Right lobe of liver (tissue), 6 donors: ENCODE measurements around the gene HEXIM2. TPM values are rescaled to one million over a fixed set of nuclear protein-coding genes. Genes with fewer than 3 reads are reported as not detected.

ENCODE experiments used
- ATAC-seq, 4 donors: fragments of 200-7000 bp; cut with Tn5 transposase; one replicate each; pipeline ENCODE4 v1.9.1; 2020; ENCODE audit warnings: mild to moderate bottlenecking in 4 of 4, moderate library complexity in 4 of 4
- DNase-seq, 3 donors: peaks; one replicate each; pipeline ENCODE4 v3.0.0-alpha.2; 2020
- H3K27ac ChIP-seq, 3 donors: fragments of 200-600 bp; one replicate each; pipeline ENCODE4 v1.8.0; 2022
- H3K27me3 ChIP-seq, 2 donors: fragments of 200-600 bp; one replicate each; pipeline ENCODE4 v1.8.0; 2022
- H3K36me3 ChIP-seq, 4 donors: fragments of 200-600 bp; sonication (generic) in 1 of 4; one replicate each; pipeline versions ENCODE4 v1.5.1 to v1.8.0; 2017 to 2022; ENCODE audit warnings: control low read depth in 1 of 4
- H3K4me1 ChIP-seq, 4 donors: fragments of 200-600 bp; sonication (generic) in 1 of 4; one replicate each; pipeline versions ENCODE4 v1.5.1 to v1.8.0; 2017 to 2022; ENCODE audit warnings: control low read depth in 1 of 4
- H3K4me3 ChIP-seq, 3 donors: fragments of 200-600 bp; one replicate each; pipeline ENCODE4 v1.8.0; 2022
- H3K9me3 ChIP-seq, 4 donors: fragments of 200-600 bp; sonication (generic) in 1 of 4; one replicate each; pipeline versions ENCODE4 v1.5.1 to v1.8.0; 2017 to 2022; ENCODE audit warnings: control low read depth in 1 of 4
- CTCF ChIP-seq, 4 donors: fragments of 200-600 bp in 3 of 4; fragments of 450-650 bp in 1 of 4; IDR thresholded peaks; one replicate each; pipeline versions ENCODE4 v1.5.1 to v1.8.0; 2016 to 2022; ENCODE audit warnings: antibody characterized with exemption in 4 of 4, mild to moderate bottlenecking in 2 of 4
- POLR2A ChIP-seq: fragments of 450-650 bp; IDR thresholded peaks from one replicate; pipeline ENCODE4 v1.6.1; 2017; ENCODE audit warnings: antibody characterized with exemption, mild to moderate bottlenecking
- WGBS: methylation state at CpG from one replicate; pipeline ENCODE4 v1.1.6; 2018; ENCODE audit warnings: low coverage, low lambda C conversion rate; ENCODE audit not compliant: insufficient coverage; ENCODE audit errors: missing lambda C conversion rate; 5-methylcytosine and 5-hydroxymethylcytosine counted together
- intact Hi-C, 2 donors: fragments of 100-400 bp; cut with DNase I; formaldehyde crosslinking; loops; one replicate each; pipeline versions ENCODE4 v1.11.2 to v1.14.1; 2022
- total RNA-seq, 6 experiments: library from RNA; depleted of rRNA in 2 of 6; stranded (reverse); fragments of >200 nt in 2 of 6; fragmentation: NEBNext Ultra II Directional in 3 of 6; extraction: Animal tissue kit (Norgen Biotek cat#: 25700) in 3 of 6; gene quantifications; one replicate each; pipeline versions ENCODE4 v1.1.0 to v1.2.4, GENCODE V29; 2016 to 2023
- donor health status: DM: no; HTN: yes; CAD: no.
- donor health status: DM: no; HTN: no; CAD: no.
- donor health status: DM: no; HTN: no; CAD: no.
- donor health status: DM: no; HTN: yes; CAD: no.
- donor health status: DM: no; HTN: yes; CAD: no.

Gene HEXIM2
- total RNA-seq, 6 experiments from 2014 or later: 2.6 to 13.5 (median 5.4) TPM

GRCh38 chr17:45145035-45145389 lies 16.7 kb upstream of the HEXIM2 start:
- 75% methylated on average over 4 of the region's 8 CpGs for WGBS
- intact Hi-C loops: no loop called here
- no peak for ATAC-seq
- H3K4me1 ChIP-seq: peaks cover 0 to 17% (median 4%) of the 10 kb centered on the region in 4 donors
- H3K27me3 ChIP-seq: no peaks in the 10 kb centered on the region
- no peaks in the 10 kb centered on the region for H3K9me3 ChIP-seq
- peak overlapping the region; percentile 67 to 90 (median 68) for H3K27ac ChIP-seq
- peaks cover 0 to 8% (median 0%) of the 10 kb centered on the region in 4 donors for H3K36me3 ChIP-seq
- TF ChIP-seq POLR2A (no peak), CTCF (IDR thresholded peaks at IDR 0.05) (no peak)
- peak in 1 of 3 donors; percentile 44 for DNase-seq
- H3K4me3 ChIP-seq: peak overlapping the region; percentile 30 to 54 (median 47)

DNA sequence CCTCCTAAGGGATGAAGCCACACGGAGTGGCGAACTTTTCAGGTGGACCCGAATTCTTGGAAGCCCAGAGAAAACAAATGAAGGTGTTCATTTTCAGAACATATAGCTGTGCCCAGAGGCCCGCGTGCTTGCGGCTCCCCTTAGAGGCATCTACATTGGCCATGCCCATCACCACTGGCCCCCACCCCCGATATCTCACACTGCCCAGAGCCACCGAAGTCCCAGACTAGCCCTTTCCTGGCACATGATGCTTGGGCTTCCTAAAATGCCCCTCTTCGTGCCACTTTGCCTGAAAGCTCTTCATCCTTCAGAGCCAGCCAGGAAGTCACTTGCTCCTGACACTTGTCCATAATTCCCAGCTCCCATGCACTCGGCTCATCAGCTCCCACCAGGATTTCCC lies 15.5 kb upstream of the HEXIM2 start:
- no peaks in the 10 kb centered on the region for H3K27me3 ChIP-seq
- TF ChIP-seq CTCF (IDR thresholded peaks at IDR 0.05): no peak
- no peaks in the 10 kb centered on the region for H3K9me3 ChIP-seq
- ATAC-seq (no peak), DNase-seq (peak in 2 of 3 donors; percentile 24 to 57)
- no peak overlapping the region for H3K27ac ChIP-seq
- H3K4me1 ChIP-seq: peaks cover 0 to 21% (median 5%) of the 10 kb centered on the region in 4 donors
- no peak overlapping the region for H3K4me3 ChIP-seq
- WGBS: 72% methylated on average over 3 of the region's 10 CpGs
- H3K36me3 ChIP-seq: peaks cover 0 to 5% (median 0%) of the 10 kb centered on the region in 4 donors
- intact Hi-C loops: no loop called here

GRCh38 chr17:45146592-45146889 lies 15.1 kb upstream of the HEXIM2 start:
- ATAC-seq: no peak
- H3K27ac ChIP-seq: peak overlapping the region in 2 of 3 donors; percentile 96 to 97
- peaks cover 0 to 24% (median 7%) of the 10 kb centered on the region in 4 donors for H3K4me1 ChIP-seq

GRCh38 chr17:45146890-45147580 lies 14.6 kb upstream of the HEXIM2 start:
- ATAC-seq (peak in 3 of 4 donors; percentile 1 to 5 (median 4)), DNase-seq (peak in 2 of 3 donors; percentile 46 to 61)
- no peaks in the 10 kb centered on the region for H3K9me3 ChIP-seq
- no peaks in the 10 kb centered on the region for H3K36me3 ChIP-seq
- H3K27ac ChIP-seq: peak overlapping the region; percentile 96 to 99 (median 97)
- 9% methylated on average over 13 of the region's 29 CpGs for WGBS
- TF ChIP-seq CTCF (IDR thresholded peaks at IDR 0.05) (no peak), POLR2A (no peak)
- intact Hi-C loops: no loop called here
- no peaks in the 10 kb centered on the region for H3K27me3 ChIP-seq
- peak overlapping the region; percentile 61 to 78 (median 68) for H3K4me3 ChIP-seq
- H3K4me1 ChIP-seq: peaks cover 0 to 28% (median 9%) of the 10 kb centered on the region in 4 donors

More at GRCh38 chr17:45146592-45146889, 15.1 kb upstream of the HEXIM2 start:
- intact Hi-C loops: no loop called here
- no peak for DNase-seq
- Histone ChIP-seq H3K36me3 (peaks cover 0 to 2% (median 0%) of the 10 kb centered on the region in 4 donors), H3K9me3 (no peaks in the 10 kb centered on the region), H3K27me3 (no peaks in the 10 kb centered on the region), H3K4me3 (peak overlapping the region in 1 of 3 donors; percentile 68)
- whole genome bisulfite sequencing: 90% methylated on average over 4 of the region's 4 CpGs
- TF ChIP-seq CTCF (IDR thresholded peaks at IDR 0.05) (no peak), POLR2A (no peak)
